ENCODE results near the gene SNX24.

GRCh38 chr5:122908108-122908507 lies 62.7 kb downstream of the SNX24 start:
- TF ChIP-seq POLR2AphosphoS5 (IDR thresholded peaks at IDR 0.05) (no peak), POLR2A (IDR thresholded peaks at IDR 0.05) (no peak), CTCF (IDR thresholded peaks at IDR 0.05) (no peak), EP300 (IDR thresholded peaks at IDR 0.05) (no peak)
